ENCODE data around the gene PLXNA2. TPM values are rescaled to one million over a fixed set of nuclear protein-coding genes. Genes with fewer than 3 reads are reported as not detected.

Gene PLXNA2
- total RNA-seq, 4 donors from 2014 or later: 19.8 to 41.6 (median 27.9) TPM

DNA sequence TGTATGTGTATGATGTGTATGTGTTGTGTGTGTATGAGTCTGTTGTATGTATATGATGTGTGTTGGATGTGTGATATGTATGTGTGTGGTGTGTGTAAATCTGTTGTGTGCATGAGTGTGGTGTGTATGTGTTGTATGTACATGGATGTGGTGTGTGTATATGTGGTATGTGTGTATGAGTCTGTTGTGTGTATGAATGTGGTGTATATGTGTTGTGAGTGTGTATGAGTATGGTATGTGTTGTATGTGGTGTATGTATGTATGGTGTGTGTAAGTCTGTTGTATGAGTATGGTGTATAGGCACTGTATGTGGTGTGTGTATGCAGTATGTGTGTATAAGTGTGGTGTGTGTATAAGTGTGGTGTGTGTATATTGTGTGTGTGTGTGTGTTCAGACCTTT, 95.0 kb downstream of the PLXNA2 start:
- Histone ChIP-seq H3K9me3 (no peaks in the 10 kb centered on the region), H3K36me3 (peaks cover 0 to 6% (median 0%) of the 10 kb centered on the region in 4 donors), H3K27ac (replicated peaks in 1 of 4) (peak overlapping the region in 3 of 4 donors; percentile 51 to 68 (median 64)), H3K27me3 (no peaks in the 10 kb centered on the region), H3K4me3 (no peak overlapping the region), H3K4me1 (peaks cover 27 to 70% (median 64%) of the 10 kb centered on the region in 4 donors)
- TF ChIP-seq, protein P1, sequence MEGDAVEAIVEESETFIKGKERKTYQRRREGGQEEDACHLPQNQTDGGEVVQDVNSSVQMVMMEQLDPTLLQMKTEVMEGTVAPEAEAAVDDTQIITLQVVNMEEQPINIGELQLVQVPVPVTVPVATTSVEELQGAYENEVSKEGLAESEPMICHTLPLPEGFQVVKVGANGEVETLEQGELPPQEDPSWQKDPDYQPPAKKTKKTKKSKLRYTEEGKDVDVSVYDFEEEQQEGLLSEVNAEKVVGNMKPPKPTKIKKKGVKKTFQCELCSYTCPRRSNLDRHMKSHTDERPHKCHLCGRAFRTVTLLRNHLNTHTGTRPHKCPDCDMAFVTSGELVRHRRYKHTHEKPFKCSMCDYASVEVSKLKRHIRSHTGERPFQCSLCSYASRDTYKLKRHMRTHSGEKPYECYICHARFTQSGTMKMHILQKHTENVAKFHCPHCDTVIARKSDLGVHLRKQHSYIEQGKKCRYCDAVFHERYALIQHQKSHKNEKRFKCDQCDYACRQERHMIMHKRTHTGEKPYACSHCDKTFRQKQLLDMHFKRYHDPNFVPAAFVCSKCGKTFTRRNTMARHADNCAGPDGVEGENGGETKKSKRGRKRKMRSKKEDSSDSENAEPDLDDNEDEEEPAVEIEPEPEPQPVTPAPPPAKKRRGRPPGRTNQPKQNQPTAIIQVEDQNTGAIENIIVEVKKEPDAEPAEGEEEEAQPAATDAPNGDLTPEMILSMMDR (IDR thresholded peaks at IDR 0.05): no peak
- no peak for TF ChIP-seq EP300 (IDR thresholded peaks at IDR 0.05)
- TF ChIP-seq POLR2A (IDR thresholded peaks at IDR 0.05; ENCODE audit: low read depth): no peak
- no peak for TF ChIP-seq POLR2AphosphoS5 (IDR thresholded peaks at IDR 0.05)
- intact Hi-C loops (cut with DNase I): no loop called here
- DNase-seq (ENCODE audit: extremely low spot score): no peak

DNA sequence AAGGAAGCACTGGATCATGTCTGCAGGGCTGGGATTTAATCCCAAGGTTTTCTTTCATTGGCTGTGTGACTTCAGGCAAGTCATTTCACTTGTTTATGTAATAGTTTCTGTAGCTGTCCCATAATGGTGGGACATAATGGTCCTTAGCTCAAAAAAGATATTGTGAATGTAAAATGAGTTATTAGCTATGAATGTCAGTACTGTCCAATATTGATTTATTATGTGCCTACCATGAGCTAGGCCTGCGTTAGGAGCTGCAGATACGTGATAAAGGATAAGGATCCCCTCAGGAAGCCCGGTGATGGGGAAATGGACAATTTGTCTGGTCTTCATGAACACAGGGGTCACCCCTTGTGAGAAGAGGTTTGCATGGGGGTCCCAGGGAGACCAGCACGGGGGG, 95.8 kb downstream of the PLXNA2 start:
- no peak for DNase-seq (ENCODE audit: extremely low spot score)
- Histone ChIP-seq H3K36me3 (peaks cover 0 to 6% (median 0%) of the 10 kb centered on the region in 4 donors), H3K27me3 (no peaks in the 10 kb centered on the region), H3K4me3 (no peak overlapping the region), H3K4me1 (peaks cover 24 to 68% (median 57%) of the 10 kb centered on the region in 4 donors), H3K9me3 (no peaks in the 10 kb centered on the region), H3K27ac (replicated peaks in 1 of 4) (no peak overlapping the region)
- intact Hi-C loops (cut with DNase I): no loop called here
- TF ChIP-seq POLR2AphosphoS5 (IDR thresholded peaks at IDR 0.05): no peak
- TF ChIP-seq EP300 (IDR thresholded peaks at IDR 0.05): no peak
- TF ChIP-seq, protein P1 (IDR thresholded peaks at IDR 0.05): no peak
- TF ChIP-seq POLR2A (IDR thresholded peaks at IDR 0.05; ENCODE audit: low read depth): no peak
- WGBS: 91% methylated on average over 4 of the region's 4 CpGs

DNA sequence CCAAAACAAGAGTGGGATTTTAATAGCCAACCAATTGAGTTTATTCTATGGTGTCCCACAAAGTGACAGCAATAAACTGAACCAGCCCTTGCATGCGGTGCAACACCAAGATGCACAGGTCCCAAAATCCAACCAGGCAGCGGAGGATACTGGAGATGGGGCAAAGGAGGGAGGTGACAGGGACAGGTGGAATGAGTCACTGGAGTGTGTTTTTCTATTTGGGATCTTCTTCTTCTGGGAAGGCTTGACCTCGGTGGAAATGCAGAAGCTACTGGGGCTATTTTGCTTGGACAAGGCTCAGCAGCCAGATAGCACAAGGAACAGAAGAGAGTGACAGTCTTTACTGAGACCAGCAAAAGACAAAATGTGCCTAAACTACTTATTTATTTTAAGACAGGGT, 97.5 kb downstream of the PLXNA2 start:
- Histone ChIP-seq H3K4me1 (peaks cover 24 to 68% (median 59%) of the 10 kb centered on the region in 4 donors), H3K4me3 (no peak overlapping the region), H3K9me3 (no peaks in the 10 kb centered on the region), H3K36me3 (peaks cover 0 to 17% (median 5%) of the 10 kb centered on the region in 4 donors), H3K27me3 (no peaks in the 10 kb centered on the region), H3K27ac (replicated peaks in 1 of 4) (no peak overlapping the region)
- 90% methylated on average over 3 of the region's 3 CpGs for WGBS
- TF ChIP-seq, protein P1 (IDR thresholded peaks at IDR 0.05): no peak
- TF ChIP-seq EP300 (IDR thresholded peaks at IDR 0.05): no peak
- no peak for TF ChIP-seq POLR2AphosphoS5 (IDR thresholded peaks at IDR 0.05)
- TF ChIP-seq POLR2A (IDR thresholded peaks at IDR 0.05; ENCODE audit: low read depth): no peak
- intact Hi-C loops (cut with DNase I): no loop called here
- DNase-seq (ENCODE audit: extremely low spot score): no peak

DNA sequence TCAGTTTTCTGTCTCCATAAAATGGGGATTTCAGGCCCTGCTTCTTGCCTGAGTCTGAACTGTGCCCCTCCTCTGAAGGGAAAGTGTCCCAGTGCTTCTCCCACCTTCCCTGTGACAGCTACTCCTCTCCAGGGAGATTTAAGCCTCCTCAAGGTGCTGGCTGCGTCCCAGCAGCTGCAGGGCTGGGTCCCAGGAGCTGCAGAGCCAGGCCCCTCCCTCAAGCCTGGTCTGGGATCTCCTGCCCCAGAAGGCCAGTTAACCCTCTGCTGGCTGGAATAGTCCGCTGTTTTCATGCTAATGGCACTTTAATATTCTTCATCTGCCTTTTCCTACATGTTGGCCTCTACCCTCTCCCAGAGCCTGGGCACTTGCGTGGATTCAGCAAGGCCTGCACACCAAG, 99.0 kb downstream of the PLXNA2 start:
- Histone ChIP-seq H3K36me3 (peaks cover 0 to 32% (median 11%) of the 10 kb centered on the region in 4 donors), H3K9me3 (no peaks in the 10 kb centered on the region), H3K4me3 (no peak overlapping the region), H3K4me1 (peaks cover 14 to 62% (median 48%) of the 10 kb centered on the region in 4 donors), H3K27ac (replicated peaks in 1 of 4) (peak overlapping the region in 1 of 4 donors; percentile 20), H3K27me3 (no peaks in the 10 kb centered on the region)
- intact Hi-C loops (cut with DNase I): no loop called here
- WGBS: 57% methylated on average over 3 of the region's 3 CpGs
- no peak for DNase-seq (ENCODE audit: extremely low spot score)
- TF ChIP-seq EP300 (IDR thresholded peaks at IDR 0.05): no peak
- no peak for TF ChIP-seq POLR2A (IDR thresholded peaks at IDR 0.05; ENCODE audit: low read depth)
- TF ChIP-seq, protein P1 (IDR thresholded peaks at IDR 0.05): no peak
- no peak for TF ChIP-seq POLR2AphosphoS5 (IDR thresholded peaks at IDR 0.05)
